ENCODE data around the gene SEMA4D.

The SEMA4D gene

GRCh38 chr9:89530726-89531125, 32.8 kb upstream of the SEMA4D start:
- TF ChIP-seq CTCF (IDR thresholded peaks at IDR 0.05; ENCODE audit: control insufficient read depth, insufficient read depth, low read depth, low read length, missing control alignments) = no peak
- no peak for DNase-seq (ENCODE audit: low read depth)
- H3K4me3 ChIP-seq (ENCODE audit: control insufficient read depth, low read depth, low read length) = no peak overlapping the region

- DNase-seq (ENCODE audit: low read depth) = no peak
- no peak for TF ChIP-seq CTCF (IDR thresholded peaks at IDR 0.05; ENCODE audit: control insufficient read depth, insufficient read depth, low read depth, low read length, missing control alignments)
- H3K4me3 ChIP-seq (ENCODE audit: control insufficient read depth, low read depth, low read length) = no peak overlapping the region
Measured at GRCh38 chr9:89529243-89530035, 31.5 kb upstream of the SEMA4D start.

GRCh38 chr9:89528540-89528939, 30.6 kb upstream of the SEMA4D start:
- H3K4me3 ChIP-seq (ENCODE audit: control insufficient read depth, low read depth, low read length) = no peak overlapping the region
- no peak for DNase-seq (ENCODE audit: low read depth)
- no peak for TF ChIP-seq CTCF (IDR thresholded peaks at IDR 0.05; ENCODE audit: control insufficient read depth, insufficient read depth, low read depth, low read length, missing control alignments)

GRCh38 chr9:89528131-89528530, 30.2 kb upstream of the SEMA4D start:
- DNase-seq (ENCODE audit: low read depth) = no peak

GRCh38 chr9:89527084-89527483, 29.2 kb upstream of the SEMA4D start:
- DNase-seq (ENCODE audit: low read depth) = no peak
- TF ChIP-seq CTCF (IDR thresholded peaks at IDR 0.05; ENCODE audit: control insufficient read depth, insufficient read depth, low read depth, low read length, missing control alignments) = no peak
- H3K4me3 ChIP-seq (ENCODE audit: control insufficient read depth, low read depth, low read length) = no peak overlapping the region

More at GRCh38 chr9:89528131-89528530, 30.2 kb upstream of the SEMA4D start:
- H3K4me3 ChIP-seq (ENCODE audit: control insufficient read depth, low read depth, low read length) = no peak overlapping the region
- TF ChIP-seq CTCF (IDR thresholded peaks at IDR 0.05; ENCODE audit: control insufficient read depth, insufficient read depth, low read depth, low read length, missing control alignments) = no peak

GRCh38 chr9:89526667-89527066, 28.8 kb upstream of the SEMA4D start:
- no peak for TF ChIP-seq CTCF (IDR thresholded peaks at IDR 0.05; ENCODE audit: control insufficient read depth, insufficient read depth, low read depth, low read length, missing control alignments)
- no peak overlapping the region for H3K4me3 ChIP-seq (ENCODE audit: control insufficient read depth, low read depth, low read length)
- no peak for DNase-seq (ENCODE audit: low read depth)

Measured in AG09309 (cell line).